Fibroblast of villous mesenchyme (primary cell): ENCODE measurements around the gene XKR8. TPM values are rescaled to one million over a fixed set of nuclear protein-coding genes. Genes with fewer than 3 reads are reported as not detected.
A peak's percentile ranks its signal among the peaks of the same experiment; 100 is the strongest.

ENCODE experiments used
- DNase-seq: peaks from one replicate; pipeline ENCODE4 v3.0.0-alpha.2; 2010; ENCODE audit warnings: low read depth
- H3K4me3 ChIP-seq: 2 replicates; pipeline ENCODE4 v1.5.1; 2011; ENCODE audit warnings: low read depth, mild to moderate bottlenecking, low read length
- total RNA-seq: library from RNA; depleted of rRNA; stranded (reverse); fragments of >200 nt; gene quantifications from 2 replicates; pipeline ENCODE4 v1.2.3, GENCODE V29; 2012
- TF ChIP-seq, protein P1 (sequence below): IDR thresholded peaks from 2 replicates; pipeline ENCODE4 v1.5.1; 2012; ENCODE audit warnings: low read depth, mild to moderate bottlenecking, low read length; ENCODE audit not compliant: insufficient read depth

The XKR8 gene
- total RNA-seq, result 6.5 and 6.8 TPM in 2 replicates

DNA sequence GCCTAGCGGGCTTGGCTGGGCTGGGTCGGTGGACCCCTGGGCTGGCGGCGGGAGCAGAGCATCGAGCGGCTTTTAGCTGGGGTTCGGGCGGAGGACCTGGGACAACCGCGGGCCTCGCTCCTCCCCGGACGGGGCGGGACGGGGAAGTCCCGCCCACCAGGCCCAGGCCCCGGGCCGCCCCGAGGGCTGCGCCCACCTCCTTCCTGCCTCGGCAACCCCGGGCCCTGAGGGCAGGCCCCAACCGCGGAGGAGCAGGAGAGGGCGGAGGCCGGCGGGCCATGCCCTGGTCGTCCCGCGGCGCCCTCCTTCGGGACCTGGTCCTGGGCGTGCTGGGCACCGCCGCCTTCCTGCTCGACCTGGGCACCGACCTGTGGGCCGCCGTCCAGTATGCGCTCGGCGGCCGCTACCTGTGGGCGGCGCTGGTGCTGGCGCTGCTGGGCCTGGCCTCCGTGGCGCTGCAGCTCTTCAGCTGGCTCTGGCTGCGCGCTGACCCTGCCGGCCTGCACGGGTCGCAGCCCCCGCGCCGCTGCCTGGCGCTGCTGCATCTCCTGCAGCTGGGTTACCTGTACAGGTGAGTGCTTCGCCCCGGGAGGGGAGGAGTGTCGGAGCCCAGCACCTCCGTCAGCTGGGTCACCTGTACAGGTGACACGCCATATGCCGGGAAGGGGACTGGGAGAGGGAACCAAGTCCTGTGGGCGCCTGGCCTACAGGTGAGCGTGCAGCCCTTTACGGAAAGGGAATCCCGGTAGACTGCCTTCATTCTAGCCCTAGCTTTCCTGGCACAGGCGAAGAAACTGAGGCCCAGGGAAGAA, at the start of gene XKR8:
TSS of gene XKR8 (plus strand) at position 182 of the 812 bp plus-strand sequence. CDS start at position 279, 97 bp downstream.
- DNase-seq, result peak; percentile 73
- peak within 1 kb of the TSS; percentile 70 for H3K4me3 ChIP-seq
- TF ChIP-seq, protein P1, sequence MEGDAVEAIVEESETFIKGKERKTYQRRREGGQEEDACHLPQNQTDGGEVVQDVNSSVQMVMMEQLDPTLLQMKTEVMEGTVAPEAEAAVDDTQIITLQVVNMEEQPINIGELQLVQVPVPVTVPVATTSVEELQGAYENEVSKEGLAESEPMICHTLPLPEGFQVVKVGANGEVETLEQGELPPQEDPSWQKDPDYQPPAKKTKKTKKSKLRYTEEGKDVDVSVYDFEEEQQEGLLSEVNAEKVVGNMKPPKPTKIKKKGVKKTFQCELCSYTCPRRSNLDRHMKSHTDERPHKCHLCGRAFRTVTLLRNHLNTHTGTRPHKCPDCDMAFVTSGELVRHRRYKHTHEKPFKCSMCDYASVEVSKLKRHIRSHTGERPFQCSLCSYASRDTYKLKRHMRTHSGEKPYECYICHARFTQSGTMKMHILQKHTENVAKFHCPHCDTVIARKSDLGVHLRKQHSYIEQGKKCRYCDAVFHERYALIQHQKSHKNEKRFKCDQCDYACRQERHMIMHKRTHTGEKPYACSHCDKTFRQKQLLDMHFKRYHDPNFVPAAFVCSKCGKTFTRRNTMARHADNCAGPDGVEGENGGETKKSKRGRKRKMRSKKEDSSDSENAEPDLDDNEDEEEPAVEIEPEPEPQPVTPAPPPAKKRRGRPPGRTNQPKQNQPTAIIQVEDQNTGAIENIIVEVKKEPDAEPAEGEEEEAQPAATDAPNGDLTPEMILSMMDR, result peak; percentile 47

DNA sequence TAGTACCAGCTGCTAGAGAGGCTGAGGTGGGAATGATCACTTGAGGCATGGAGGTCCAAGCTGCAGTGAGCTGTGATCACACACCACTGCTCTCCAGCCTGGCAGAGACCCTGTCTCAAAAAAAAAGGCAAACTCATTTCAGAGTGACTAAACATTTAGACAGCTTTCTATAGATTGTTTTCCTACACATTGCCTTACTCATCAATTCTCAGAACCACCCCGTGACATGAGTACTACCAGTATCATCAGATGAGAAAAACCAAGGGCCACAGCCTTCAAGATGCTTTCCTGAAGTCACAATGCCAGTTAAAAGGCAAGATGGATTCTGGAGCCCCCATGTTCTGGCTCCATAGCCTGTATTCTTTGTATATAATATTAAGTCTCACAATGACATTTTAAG, 47.3 kb upstream of the XKR8 start:
- no peak overlapping the region for H3K4me3 ChIP-seq
- TF ChIP-seq, protein P1, result no peak
- DNase-seq, result no peak

GRCh38 chr1:27915082-27915575, 44.6 kb upstream of the XKR8 start:
- H3K4me3 ChIP-seq, result peak overlapping the region; percentile 30
- TF ChIP-seq, protein P1, result no peak
- DNase-seq, result no peak

- DNase-seq, result no peak
- TF ChIP-seq, protein P1, result no peak
- H3K4me3 ChIP-seq, result no peak overlapping the region
Observed at GRCh38 chr1:27922272-27922671, 37.5 kb upstream of the XKR8 start.

- DNase-seq, result no peak
- no peak overlapping the region for H3K4me3 ChIP-seq
- TF ChIP-seq, protein P1, result no peak
Observed at GRCh38 chr1:27928216-27928954, 31.4 kb upstream of the XKR8 start.

GRCh38 chr1:27931184-27931583, 28.6 kb upstream of the XKR8 start:
- TF ChIP-seq, protein P1, result no peak
- H3K4me3 ChIP-seq, result no peak overlapping the region
- DNase-seq, result no peak
